EL (cell line): Measurements from ENCODE around the gene XRN2.

Experiments
- DNase-seq: peaks from one replicate; pipeline ENCODE4 v3.0.0-alpha.2; 2016

XRN2 gene

GRCh38 chr20:21302664-21303060 is 469 bp upstream of the XRN2 start:
- no peak for DNase-seq

GRCh38 chr20:21303872-21304586 is 898 bp downstream of the XRN2 start:
- no peak for DNase-seq

- DNase-seq = no peak
Observed at GRCh38 chr20:21308340-21308739, 5.2 kb downstream of the XRN2 start.

- no peak for DNase-seq
Observed at GRCh38 chr20:21309678-21310467, 6.7 kb downstream of the XRN2 start.

GRCh38 chr20:21312813-21313474 is 9.8 kb downstream of the XRN2 start:
- DNase-seq = no peak

- DNase-seq = peak; percentile 84
Observed at GRCh38 chr20:21315138-21315537, 12.0 kb downstream of the XRN2 start.

- no peak for DNase-seq
Observed at GRCh38 chr20:21322083-21322710, 19.1 kb downstream of the XRN2 start.

GRCh38 chr20:21322921-21323331 is 19.8 kb downstream of the XRN2 start:
- peak; percentile 46 for DNase-seq

- peak; percentile 83 for DNase-seq
Observed at GRCh38 chr20:21323640-21324039, 20.5 kb downstream of the XRN2 start.

GRCh38 chr20:21324126-21324525 is 21.0 kb downstream of the XRN2 start:
- peak; percentile 18 for DNase-seq

- DNase-seq = no peak
Observed at GRCh38 chr20:21325296-21325695, 22.2 kb downstream of the XRN2 start.

GRCh38 chr20:21326700-21327099 is 23.6 kb downstream of the XRN2 start:
- no peak for DNase-seq

- DNase-seq = no peak
Observed at GRCh38 chr20:21336455-21337151, 33.5 kb downstream of the XRN2 start.

- no peak for DNase-seq
Observed at GRCh38 chr20:21338291-21338690, 35.2 kb downstream of the XRN2 start.

GRCh38 chr20:21339499-21339898 is 36.4 kb downstream of the XRN2 start:
- DNase-seq = no peak

GRCh38 chr20:21340991-21341697 is 38.0 kb downstream of the XRN2 start:
- DNase-seq = no peak

- peak; percentile 25 for DNase-seq
Observed at GRCh38 chr20:21342656-21343345, 39.7 kb downstream of the XRN2 start.

GRCh38 chr20:21344206-21344900 is 41.2 kb downstream of the XRN2 start:
- no peak for DNase-seq

GRCh38 chr20:21344961-21345360 is 41.8 kb downstream of the XRN2 start:
- DNase-seq = no peak

- peak; percentile 53 for DNase-seq
Observed at GRCh38 chr20:21352703-21353102, 49.6 kb downstream of the XRN2 start.

GRCh38 chr20:21353236-21353635 is 50.1 kb downstream of the XRN2 start:
- DNase-seq = peak; percentile 56
